Fibroblast of skin of right quadriceps (primary cell): ENCODE measurements around the gene HSPB9.

Experiments
- DNase-seq: peaks from one replicate; pipeline ENCODE4 v3.0.0-alpha.2; 2013

Gene HSPB9, protein sequence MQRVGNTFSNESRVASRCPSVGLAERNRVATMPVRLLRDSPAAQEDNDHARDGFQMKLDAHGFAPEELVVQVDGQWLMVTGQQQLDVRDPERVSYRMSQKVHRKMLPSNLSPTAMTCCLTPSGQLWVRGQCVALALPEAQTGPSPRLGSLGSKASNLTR

DNA sequence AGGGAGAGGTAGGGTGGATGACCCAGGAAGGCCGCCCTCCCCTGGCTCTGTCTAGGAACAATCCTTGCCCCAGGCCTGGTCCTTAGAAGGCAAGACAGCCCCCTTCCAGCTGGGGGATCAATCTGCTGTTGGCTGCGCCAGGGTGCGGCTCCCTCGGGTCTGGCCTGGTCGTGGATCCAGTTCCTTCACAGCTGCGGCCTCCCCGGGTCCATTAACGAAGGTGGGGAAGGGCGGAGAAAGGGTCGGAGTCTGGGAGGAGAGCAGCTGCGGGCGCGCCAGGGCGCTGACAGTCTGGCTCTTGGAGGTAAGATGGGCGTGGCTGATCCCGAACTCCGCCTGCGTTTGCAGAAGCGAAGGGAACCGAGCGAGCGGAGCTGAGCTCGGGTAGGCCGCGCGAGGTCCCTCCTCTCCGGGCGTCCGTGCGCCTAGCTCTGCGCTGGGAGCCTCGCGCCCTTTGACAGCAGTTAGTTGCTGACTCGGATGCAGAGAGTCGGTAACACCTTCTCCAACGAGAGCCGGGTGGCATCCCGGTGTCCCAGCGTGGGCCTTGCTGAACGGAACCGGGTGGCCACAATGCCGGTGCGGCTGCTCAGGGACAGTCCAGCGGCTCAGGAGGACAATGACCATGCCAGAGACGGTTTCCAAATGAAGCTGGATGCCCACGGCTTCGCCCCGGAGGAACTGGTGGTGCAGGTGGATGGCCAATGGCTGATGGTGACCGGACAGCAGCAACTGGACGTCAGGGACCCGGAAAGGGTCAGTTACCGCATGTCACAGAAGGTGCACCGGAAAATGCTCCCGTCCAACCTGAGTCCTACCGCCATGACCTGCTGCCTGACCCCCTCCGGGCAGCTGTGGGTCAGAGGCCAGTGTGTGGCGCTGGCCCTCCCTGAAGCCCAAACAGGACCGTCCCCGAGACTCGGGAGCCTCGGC lies at the start of gene HSPB9:
Gene HSPB9 (plus strand): TSS at position 434 of the 933 bp plus-strand sequence. CDS start 47 bp downstream, at position 481.
- DNase-seq = no peak

DNA sequence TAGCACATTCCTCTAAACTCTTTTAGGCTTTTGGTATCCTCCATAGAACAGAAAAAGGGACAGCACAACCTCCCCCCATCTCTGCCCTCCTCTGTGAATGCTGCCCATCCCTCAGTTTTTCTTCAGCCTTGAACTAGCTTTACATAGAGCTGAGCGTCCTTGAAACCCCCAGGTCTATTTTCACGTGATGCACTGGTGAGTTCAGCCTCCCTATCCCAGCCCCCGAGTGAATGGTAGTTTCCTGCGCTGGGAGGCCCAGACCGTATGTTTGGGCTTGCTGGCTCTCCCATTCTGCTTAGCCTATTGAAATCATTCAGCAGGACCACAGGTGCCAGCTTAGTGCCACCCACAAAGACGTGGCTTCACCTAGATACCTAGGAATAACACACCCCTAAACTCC lies 46.8 kb upstream of the HSPB9 start:
- no peak for DNase-seq

DNA sequence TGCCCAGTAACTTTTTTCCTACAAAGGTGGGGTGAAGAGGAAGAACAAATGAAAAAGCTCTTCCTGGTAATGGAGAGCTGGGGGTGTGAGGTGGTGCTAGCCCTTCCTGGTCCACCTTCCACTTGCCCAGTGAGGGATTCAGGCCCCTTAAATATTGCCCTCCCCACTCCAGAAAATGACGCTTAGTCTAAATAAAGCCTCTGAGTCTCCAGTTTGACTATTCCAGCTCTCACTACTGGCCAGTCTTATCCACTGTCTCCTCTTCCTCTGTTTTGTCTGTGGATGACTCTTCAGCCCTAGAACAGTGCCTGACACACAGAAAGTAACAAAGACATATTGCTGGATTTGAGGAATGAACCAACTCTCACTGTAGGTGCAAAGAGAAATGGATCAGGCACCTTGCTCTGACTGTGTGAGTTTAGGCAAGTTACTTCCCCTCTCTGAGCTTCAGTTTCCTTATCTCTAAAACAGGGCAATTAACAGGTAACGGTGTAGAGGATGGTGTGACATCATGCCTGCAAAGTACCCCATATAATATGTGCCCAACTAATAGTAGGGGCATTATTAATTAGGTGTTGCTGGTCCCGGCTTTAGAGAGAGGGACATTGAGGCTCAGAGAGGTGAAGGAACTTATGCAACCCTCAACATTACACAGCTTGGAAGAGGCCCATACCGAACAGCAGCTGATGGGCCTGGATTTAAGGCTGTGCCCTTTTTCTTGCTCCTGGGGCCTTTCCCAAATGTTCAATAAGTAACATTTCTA lies 45.6 kb upstream of the HSPB9 start:
- no peak for DNase-seq

DNA sequence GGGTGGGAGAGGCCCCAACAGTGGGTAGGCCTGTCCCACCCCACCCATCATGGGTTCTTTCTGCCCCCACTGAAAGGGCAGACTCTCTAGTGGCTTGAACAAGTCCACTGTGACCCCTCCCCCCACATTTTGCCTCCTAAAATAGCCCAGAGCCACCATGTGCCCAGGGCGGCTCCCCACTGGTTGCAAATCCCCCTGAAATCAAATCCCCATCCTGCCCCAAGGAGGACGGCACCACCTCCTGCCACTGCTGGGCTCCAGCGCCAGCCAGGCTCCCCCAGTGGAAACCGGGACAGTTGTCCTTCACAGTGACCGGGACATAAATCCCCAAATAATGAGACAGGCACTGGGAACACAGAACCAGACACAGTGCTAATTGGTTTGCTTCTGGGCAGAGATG lies 44.8 kb upstream of the HSPB9 start:
- DNase-seq = no peak

DNA sequence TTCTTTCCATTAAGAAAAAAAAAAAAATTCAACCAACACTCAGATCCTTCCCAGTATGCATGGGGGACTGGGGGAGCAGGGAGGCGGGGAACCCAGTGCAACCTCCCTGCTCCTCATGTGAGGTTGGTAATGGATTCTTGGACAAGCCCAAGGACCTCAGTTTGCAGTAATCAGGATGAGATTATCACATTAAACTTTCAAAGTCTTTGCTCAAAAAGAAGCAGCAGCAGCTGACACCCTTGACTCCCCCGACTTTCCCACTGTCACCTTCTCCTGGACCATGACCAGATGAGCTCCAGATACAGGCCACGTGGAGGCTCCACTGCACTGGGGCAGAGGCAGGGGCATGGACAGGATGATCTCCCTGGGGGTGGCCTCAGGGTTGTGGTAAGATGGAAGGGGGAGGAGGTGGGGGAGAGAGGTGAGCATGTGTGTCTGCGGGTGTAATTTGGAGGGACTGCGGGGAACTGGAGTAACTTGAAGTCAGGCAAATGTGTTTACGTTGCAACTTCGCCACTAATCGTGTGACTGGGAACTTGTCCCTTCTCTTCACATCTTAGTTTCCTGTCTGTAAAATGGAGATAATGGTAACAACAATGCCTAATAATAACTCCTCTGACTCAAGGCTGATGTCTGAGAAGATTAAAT lies 44.1 kb upstream of the HSPB9 start:
- no peak for DNase-seq

DNA sequence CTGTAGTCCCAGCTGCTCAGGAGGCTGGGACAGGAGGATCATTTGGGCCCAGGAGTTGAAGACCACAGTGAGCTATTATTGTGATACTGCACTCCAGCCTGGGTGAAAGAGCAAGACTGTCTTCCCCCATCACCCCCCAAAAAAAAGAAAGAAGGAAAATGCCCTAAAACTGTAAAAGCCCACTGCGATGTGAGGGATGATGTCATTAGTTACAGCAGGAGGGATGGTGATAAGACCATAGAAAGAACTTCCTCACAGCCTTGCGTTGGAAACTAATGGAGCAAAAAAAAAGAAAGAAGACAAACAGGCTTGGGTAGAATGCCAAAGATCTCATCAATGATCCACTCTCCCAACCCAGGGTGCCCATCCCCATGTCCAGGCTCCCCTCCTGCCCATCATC lies 43.1 kb upstream of the HSPB9 start:
- no peak for DNase-seq

DNA sequence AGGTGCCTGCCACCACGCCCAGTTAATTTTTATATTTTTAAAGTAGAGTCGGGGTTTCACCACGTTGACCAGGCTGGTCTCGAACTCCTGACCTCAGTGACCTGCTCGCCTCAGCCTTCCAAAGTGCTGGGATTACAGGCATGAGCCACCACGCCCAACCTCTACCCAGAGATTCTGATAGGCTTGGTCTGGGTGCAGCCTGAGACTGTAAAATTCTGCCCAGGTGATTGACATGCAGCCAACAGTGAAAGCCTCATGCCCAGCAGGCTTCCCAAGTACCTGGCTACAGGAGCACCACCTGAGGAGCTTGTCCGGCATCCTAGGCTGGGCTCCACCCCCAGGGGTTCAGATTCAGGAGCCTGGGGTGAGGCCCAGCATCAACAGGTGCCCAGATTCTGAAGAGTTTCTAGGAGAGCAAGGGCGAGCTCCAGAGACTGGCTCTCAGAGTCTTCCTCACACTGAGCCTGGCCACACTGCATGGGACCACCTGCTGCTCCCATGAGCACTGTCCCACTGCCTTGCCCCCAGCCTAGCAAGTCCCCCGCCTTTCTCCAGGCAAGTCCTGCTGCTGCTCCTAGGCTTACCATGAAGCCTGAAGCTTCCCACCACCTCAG lies 41.0 kb upstream of the HSPB9 start:
- no peak for DNase-seq

DNA sequence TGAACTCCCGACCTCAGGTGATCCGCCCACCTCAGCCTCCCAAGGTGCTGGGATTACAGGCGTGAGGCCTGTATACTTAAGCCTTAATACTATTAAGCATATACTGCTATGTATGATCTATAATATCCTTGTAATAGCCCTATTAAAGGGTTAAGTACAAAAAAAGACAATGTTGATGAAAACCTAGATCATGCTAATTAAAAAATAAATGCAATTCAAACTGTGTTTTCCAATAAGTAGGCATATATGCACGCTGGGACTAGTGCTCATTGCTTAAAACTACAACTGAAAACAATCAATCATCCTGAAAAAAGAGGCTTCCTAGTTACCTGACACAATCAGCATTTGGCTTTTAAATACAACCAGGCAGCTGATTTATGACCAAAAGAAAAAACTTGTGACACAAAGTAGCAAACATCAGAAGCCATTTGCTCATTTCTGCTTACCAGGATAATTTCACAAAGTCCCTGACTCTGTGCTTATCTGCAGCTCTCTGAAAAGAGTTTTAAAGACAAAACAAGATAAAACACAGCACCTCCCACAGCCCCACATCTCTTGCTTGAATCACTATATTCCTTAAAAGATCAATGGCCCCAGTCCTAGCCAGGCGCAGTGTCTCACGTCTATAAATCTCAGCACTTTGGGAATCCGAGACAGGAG lies 35.4 kb upstream of the HSPB9 start:
- DNase-seq = no peak

DNA sequence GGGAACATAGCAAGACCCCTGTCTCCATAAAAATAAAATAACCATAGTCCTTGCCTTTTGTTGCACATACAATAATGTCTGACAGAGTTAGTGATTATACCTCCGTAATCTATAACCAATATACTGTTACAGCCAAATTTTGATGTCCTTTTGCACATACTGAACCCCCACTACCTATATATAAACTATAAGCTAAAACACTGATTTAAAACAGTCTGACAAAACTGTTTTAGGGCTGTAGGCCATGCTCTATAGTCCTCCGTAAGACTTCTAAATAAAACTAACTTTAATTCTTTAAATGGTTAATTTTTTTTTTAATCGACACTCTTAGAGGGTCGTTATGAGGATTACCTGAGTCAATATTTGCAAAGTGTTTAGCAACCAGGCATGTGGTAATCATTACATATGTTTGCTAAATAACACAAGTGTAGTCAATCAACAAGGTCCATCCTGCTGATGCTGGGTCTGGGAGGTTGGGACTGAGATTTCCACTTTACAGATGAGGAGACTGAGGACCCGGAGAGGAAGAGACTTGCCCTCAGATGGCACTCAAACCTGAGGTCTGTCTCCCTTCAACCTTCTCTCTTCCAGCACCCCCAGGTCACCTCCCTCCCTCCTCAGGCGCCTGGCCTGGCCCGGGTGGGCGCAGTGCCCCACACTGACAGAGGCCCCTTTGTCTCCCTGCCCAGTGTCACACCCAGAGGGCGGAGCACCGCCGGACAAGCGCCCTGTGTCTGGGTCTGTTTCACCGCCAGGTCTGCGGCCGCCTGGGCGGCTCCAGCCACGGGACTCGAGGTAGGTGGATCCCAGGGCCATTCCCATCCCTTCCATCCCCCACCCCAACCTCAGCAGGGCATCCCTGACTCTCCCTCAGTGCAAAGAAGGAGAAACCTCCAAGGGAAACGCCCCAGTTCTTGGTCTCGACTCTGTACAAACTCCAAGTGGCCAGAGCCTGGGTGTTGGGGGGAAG lies 34.6 kb upstream of the HSPB9 start:
- no peak for DNase-seq

DNA sequence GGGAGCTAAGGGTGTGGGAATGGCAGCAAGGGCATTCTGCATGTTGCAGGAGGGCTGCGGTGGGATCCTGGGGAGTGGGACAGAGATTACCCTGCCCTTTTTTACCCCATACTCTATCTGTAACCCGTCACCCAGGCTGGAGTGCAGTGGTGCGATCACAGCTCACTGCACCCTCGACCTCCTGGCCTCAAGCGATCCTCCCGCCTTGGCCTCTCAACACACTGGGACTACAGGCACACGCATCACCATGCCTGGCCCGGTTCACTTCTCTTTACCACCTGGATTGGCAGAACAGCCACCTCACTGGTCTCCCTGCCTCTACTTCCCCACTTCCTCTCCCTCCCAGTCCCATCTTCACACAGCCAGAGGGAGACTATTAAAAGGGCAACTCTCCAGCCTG lies 33.9 kb upstream of the HSPB9 start:
- DNase-seq = no peak

DNA sequence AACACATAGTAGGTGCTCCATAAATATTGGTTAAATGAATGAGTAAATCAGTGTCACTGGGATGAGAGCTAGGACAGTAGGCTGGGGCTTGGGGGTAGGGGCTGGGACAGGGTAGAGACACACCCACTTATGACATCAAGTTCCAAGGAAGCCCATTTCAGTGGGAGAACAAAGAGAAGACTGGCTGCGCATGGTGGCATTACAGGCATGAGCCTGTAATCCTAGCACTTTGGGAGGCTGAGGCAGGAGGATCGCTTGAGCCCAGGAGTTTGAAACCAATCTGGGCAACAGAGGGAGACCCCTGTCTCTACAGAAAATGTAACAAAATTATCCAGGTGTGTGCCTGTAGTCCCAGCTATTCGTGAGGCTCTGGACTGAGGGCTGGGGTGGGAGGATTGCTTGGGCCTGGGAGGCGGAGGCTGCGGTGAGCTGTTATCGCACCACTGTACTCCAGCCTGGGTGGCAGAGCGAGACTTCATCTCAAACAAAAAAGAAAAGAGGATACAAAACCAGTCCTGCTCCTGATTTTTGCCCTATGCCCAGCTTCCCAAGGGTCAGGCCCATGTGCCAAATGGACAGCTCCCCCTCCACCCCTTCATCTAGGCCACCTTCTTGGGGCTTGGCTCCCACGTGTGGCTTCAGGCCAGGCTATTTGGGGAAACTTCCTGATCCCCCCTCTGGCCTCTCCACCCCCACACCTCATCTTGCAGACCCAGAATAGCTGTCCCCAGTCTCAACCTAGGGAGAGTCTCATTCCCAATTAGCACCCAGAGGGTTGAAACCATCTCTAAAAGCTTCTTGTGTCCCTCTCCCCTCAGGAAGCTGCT lies 31.4 kb upstream of the HSPB9 start:
- DNase-seq = no peak

DNA sequence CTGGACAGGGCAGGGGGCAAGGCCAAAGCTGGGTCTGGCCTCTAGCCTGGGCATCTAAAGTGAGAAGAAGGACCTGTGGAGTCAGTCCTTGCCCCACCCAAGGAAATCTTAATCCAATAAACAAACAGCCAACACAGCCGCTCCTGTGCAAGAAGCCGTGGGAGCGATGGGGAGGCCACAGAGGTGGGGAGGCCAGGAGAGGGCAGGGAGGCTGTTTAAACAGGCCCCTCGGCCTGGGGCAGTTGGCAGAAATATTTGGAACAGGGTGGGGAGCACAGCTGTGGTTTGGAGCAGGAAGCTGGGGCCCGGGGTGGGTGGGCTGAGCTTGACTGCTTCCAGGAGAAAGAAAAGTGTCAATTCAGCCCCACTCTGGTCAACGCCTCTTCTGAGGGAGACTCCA lies 29.7 kb upstream of the HSPB9 start:
- DNase-seq = no peak

DNA sequence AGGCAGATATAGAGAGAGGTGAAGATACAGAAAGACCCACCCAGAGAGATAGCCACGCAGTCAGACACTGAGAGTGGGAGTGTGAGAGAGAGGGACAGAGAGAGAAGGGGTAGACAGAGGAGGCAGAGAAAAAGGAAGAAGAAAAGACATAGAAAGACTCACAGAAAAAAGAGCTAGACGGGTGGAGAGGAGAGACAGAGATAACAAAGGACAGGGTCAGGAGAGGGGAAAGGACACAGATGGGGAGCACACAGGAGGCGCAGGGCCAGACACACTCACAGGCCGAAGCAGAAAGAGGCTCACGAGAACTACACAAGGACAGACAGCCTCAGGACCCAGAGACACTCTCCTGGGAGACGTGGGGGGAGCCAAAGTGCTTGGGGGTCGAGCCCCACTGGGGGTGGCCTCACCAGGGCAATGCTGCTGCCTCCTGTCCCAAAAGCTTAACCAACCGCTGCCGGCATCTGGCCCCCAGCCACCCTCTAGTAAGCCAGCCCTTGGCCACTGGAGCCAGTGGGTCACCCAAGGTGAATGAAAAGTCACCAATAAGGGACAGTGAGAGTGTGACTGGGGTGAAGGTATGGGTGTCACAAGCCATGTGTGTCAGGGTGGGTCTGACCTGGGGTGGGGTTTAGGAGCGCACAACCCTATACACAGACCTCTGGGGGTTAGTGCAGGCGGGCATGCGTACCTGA lies 28.1 kb upstream of the HSPB9 start:
- no peak for DNase-seq

DNA sequence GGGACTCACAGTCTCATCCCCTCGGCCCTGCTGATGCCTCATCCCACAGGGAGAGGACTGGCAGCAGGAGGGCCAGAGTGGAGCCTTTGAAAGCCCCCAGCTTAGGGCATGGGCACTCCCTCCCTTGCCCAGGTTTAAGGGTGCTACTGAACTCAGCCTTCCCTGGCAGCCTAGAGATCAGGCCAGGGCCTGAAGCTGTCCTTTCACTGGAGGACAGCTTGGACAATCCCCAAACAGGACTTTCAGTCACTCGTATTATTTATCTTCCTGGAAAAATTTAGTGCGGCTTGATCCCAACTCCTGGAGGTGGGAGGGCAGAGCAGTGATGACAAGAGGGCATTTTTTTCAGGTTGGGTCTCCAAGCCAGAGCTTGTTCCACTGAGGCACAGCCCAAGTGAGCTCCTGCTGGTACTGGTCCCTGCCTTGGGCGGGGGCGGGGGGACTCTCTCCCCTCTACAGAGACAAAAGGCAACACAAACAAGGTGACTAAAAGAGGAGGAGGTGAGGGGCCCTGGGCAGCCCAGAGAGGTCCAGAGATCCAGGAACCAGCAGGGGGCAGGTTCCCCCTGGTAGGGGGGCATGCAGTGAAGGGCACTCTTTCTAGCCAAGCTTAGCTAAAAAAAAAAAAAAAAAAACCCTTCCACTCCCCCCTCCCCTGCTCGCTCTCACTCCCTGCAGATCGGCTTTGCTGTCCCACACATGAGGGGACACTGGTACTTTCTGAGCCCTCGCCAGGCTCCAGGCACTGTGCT lies 26.1 kb upstream of the HSPB9 start:
- no peak for DNase-seq

DNA sequence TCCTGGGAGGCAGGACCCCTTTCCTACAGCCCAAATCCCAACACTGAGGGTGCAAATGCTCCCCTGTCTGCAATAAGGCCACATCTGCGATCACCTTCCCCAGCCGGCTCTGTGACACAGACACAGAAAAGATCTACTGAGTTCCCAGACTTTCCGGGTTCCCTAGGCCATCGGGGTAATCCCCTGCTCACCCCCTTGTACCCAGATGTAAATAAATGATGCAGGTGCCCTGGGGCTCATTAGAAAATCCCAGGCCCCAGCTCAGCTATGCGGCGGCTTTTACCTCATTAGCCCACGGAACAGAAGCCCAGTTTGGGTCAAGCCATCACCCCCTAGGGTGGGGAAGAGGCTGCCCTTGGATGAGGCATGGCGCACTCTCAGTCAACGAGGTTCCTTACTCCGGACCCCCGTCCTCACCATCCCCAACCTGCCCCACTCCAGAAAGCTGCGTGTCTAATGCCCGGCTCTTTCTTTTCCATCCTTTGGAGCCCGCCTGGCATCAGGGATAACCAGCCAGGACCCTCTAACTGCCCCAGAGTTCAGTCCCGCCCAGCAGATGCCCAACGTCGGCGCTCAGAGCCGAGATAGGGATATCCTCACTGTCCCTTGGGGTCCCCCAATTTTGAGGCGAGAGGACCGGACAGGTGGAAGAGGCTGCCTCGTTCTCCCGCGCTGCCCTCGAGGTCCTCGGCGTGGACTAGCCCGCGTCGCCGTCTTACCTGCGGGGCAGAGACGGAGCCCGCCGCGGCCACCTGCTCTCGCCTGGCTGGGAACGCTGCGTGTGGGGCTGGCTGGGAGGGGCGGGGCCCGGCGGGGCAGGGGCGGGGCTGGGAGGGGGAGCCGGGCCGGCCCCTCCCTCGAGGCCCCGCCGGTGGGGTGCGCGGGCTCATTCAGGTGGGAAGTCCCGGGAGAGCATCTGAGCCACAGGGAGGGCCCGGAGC lies 24.6 kb upstream of the HSPB9 start, which contains the start of gene ZNF385C:
Gene ZNF385C (minus strand): TSS at position 783 of the 941 bp plus-strand sequence. CDS start 35,417 bp downstream, outside the sequence.
- no peak for DNase-seq

DNA sequence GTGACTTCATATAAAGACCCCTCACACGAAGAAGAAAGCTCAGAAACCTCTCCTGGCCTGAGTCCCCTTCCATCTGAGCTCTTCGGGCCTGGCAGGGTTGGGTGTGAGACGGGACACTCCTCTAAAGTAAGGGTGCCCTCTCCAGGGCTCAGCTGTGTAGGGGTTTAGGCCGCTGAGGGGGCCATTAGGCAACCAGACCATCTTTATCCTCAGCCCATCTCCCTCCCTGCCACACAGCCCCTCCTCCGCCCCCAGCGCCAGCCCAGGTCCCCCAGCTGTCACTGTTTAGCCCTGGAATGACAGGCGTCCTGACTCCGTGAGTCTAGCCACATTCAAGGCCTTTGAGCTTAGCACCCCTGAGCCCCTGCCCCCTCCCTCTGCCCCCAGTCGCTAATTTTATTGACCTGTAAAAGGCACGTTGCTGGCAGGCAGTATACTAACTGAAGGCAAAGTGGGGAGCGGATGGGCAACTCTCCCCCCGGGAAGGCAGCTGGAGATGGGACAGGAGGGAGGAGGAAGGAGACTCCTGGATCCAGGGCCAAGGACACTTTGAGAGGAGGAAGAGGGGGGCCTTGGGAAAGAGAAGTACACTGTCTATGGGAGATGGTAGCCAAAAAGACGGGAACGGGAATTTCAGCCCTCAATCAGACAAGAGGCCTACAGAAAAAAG lies 23.7 kb upstream of the HSPB9 start:
- no peak for DNase-seq
